Esophagus muscularis mucosa (tissue), 4 donors: ENCODE data around the gene ATP2A3. TPM values are rescaled to one million over a fixed set of nuclear protein-coding genes. Genes with fewer than 3 reads are reported as not detected.

Experiments
- DNase-seq: peaks from one replicate; pipeline ENCODE4 v3.0.0-alpha.2; 2017; ENCODE audit errors: extremely low spot score
- H3K27ac ChIP-seq, 4 donors: fragments of 200-600 bp; sonication (generic); replicated peaks in 1 of 4; 1 replicate in 3 of 4; 2 replicates in 1 of 4; pipeline ENCODE4 v1.5.1; 2016 to 2019; ENCODE audit warnings: mild to moderate bottlenecking in 1 of 4
- H3K27me3 ChIP-seq, 4 donors: fragments of 200-600 bp; sonication (generic); one replicate each; pipeline versions ENCODE4 v1.5.1 to v1.6.0; 2016 to 2019
- H3K36me3 ChIP-seq, 4 donors: fragments of 200-600 bp; sonication (generic); one replicate each; pipeline ENCODE4 v1.5.1; 2016 to 2019
- H3K4me1 ChIP-seq, 4 donors: fragments of 200-600 bp; sonication (generic); one replicate each; pipeline ENCODE4 v1.5.1; 2016 to 2019
- H3K4me3 ChIP-seq, 4 donors: fragments of 200-600 bp; sonication (generic); 1 replicate in 2 of 4; 2 replicates in 2 of 4; pipeline ENCODE4 v1.5.1; 2016 to 2019; ENCODE audit warnings: mild to moderate bottlenecking in 4 of 4, moderate library complexity in 1 of 4
- H3K9me3 ChIP-seq, 4 donors: fragments of 200-600 bp; sonication (generic); 1 replicate in 3 of 4; 2 replicates in 1 of 4; pipeline ENCODE4 v1.5.1; 2016 to 2019
- CTCF ChIP-seq, 3 experiments: fragments of 200-600 bp in 2 of 3; fragments of 450-650 bp in 1 of 3; sonication (generic) in 2 of 3; IDR thresholded peaks; one replicate each; pipeline ENCODE4 v1.5.1; 2017 to 2019; ENCODE audit warnings: antibody characterized with exemption in 3 of 3, mild to moderate bottlenecking in 2 of 3, moderate library complexity in 1 of 3
- EP300 ChIP-seq: sonication (generic); formaldehyde crosslinking; IDR thresholded peaks from one replicate; pipeline ENCODE4 v1.6.1; 2017; ENCODE audit warnings: antibody characterized with exemption
- POLR2A ChIP-seq: fragments of 450-650 bp; IDR thresholded peaks from one replicate; pipeline ENCODE4 v1.6.1; 2017; ENCODE audit warnings: antibody characterized with exemption, moderate library complexity, mild to moderate bottlenecking, low read depth
- POLR2AphosphoS5 ChIP-seq, 2 donors: sonication (generic); formaldehyde crosslinking; IDR thresholded peaks; one replicate each; pipeline ENCODE4 v1.6.1; 2017; ENCODE audit warnings: antibody characterized with exemption in 2 of 2
- WGBS: methylation state at CpG from one replicate; pipeline ENCODE4 v1.1.5; 2018; 5-methylcytosine and 5-hydroxymethylcytosine counted together
- intact Hi-C: fragments of 100-400 bp; cut with DNase I; formaldehyde crosslinking; loops from one replicate; pipeline ENCODE4 v1.15.1; 2023
- total RNA-seq, 4 donors: library from RNA; depleted of rRNA; stranded (reverse); fragments of >200 nt; gene quantifications; one replicate each; pipeline versions ENCODE4 v1.1.0 to v1.2.1, GENCODE V29; 2016

The ATP2A3 gene
- total RNA-seq, 4 donors from 2014 or later, result 17.9 to 35.4 (median 24.8) TPM

- intact Hi-C loops, result no loop called here
- H3K4me1 ChIP-seq, result peaks cover 45 to 53% (median 48%) of the 10 kb centered on the region in 4 donors
- no peak for DNase-seq
- no peaks in the 10 kb centered on the region for H3K27me3 ChIP-seq
- no peaks in the 10 kb centered on the region for H3K36me3 ChIP-seq
- H3K27ac ChIP-seq, result peak overlapping the region in 2 of 4 donors; percentile 88 to 91
- WGBS, result 70% methylated on average over 10 of the region's 15 CpGs
- H3K9me3 ChIP-seq, result no peaks in the 10 kb centered on the region
- no peak for TF ChIP-seq POLR2AphosphoS5 (IDR thresholded peaks at IDR 0.05)
- TF ChIP-seq EP300, result no peak
- TF ChIP-seq POLR2A, result no peak
- TF ChIP-seq CTCF (IDR thresholded peaks at IDR 0.05), result no peak
- no peak overlapping the region for H3K4me3 ChIP-seq
These were observed 67.9 kb downstream of the ATP2A3 start for GRCh38 chr17:3896108-3896967.

GRCh38 chr17:3895354-3895753 lies 68.9 kb downstream of the ATP2A3 start:
- H3K27me3 ChIP-seq, result no peaks in the 10 kb centered on the region
- H3K4me1 ChIP-seq, result peaks cover 55 to 63% (median 58%) of the 10 kb centered on the region in 4 donors
- no peak for TF ChIP-seq CTCF (IDR thresholded peaks at IDR 0.05)
- TF ChIP-seq POLR2A, result no peak
- TF ChIP-seq EP300, result no peak
- TF ChIP-seq POLR2AphosphoS5 (IDR thresholded peaks at IDR 0.05), result no peak
- H3K27ac ChIP-seq, result peak overlapping the region; percentile 82 to 91 (median 88)
- no peak overlapping the region for H3K4me3 ChIP-seq
- no peaks in the 10 kb centered on the region for H3K36me3 ChIP-seq
- DNase-seq, result no peak
- H3K9me3 ChIP-seq, result no peaks in the 10 kb centered on the region
- intact Hi-C loops, result no loop called here
- WGBS, result 98% methylated on average over 3 of the region's 3 CpGs

GRCh38 chr17:3894911-3895343 lies 69.3 kb downstream of the ATP2A3 start:
- H3K27ac ChIP-seq, result peak overlapping the region; percentile 82 to 91 (median 88)
- 29% methylated on average over 2 of the region's 2 CpGs for WGBS
- H3K9me3 ChIP-seq, result no peaks in the 10 kb centered on the region
- H3K4me1 ChIP-seq, result peaks cover 59 to 67% (median 62%) of the 10 kb centered on the region in 4 donors
- no peak for DNase-seq
- no peaks in the 10 kb centered on the region for H3K27me3 ChIP-seq
- no peak overlapping the region for H3K4me3 ChIP-seq
- TF ChIP-seq CTCF (IDR thresholded peaks at IDR 0.05), result no peak
- TF ChIP-seq POLR2AphosphoS5 (IDR thresholded peaks at IDR 0.05), result peak; percentile 47 to 63
- TF ChIP-seq EP300, result no peak
- no peaks in the 10 kb centered on the region for H3K36me3 ChIP-seq
- intact Hi-C loops, result no loop called here

GRCh38 chr17:3894188-3894587 lies 70.0 kb downstream of the ATP2A3 start:
- H3K4me1 ChIP-seq, result peaks cover 67 to 74% (median 70%) of the 10 kb centered on the region in 4 donors
- WGBS, result 87% methylated on average over 5 of the region's 5 CpGs

More at GRCh38 chr17:3894188-3894587, 70.0 kb downstream of the ATP2A3 start:
- Histone ChIP-seq H3K9me3 (no peaks in the 10 kb centered on the region), H3K27me3 (no peaks in the 10 kb centered on the region), H3K27ac (peak overlapping the region; percentile 82 to 91 (median 88)), H3K4me3 (no peak overlapping the region), H3K36me3 (no peaks in the 10 kb centered on the region)
- no peak for DNase-seq
- intact Hi-C loops, result no loop called here
- TF ChIP-seq POLR2AphosphoS5 (IDR thresholded peaks at IDR 0.05) (no peak), POLR2A (no peak), CTCF (IDR thresholded peaks at IDR 0.05) (no peak), EP300 (no peak)
